IMR-90 (cell line): ENCODE data around the gene COL15A1. TPM values are rescaled to one million over a fixed set of nuclear protein-coding genes. Genes with fewer than 3 reads are reported as not detected.
A peak's percentile ranks its signal among the peaks of the same experiment; 100 is the strongest.

ENCODE experiments used
- ATAC-seq: fragments of 200-7000 bp; cut with Tn5 transposase; 2 replicates; pipeline ENCODE4 v1.9.1; 2020; ENCODE audit warnings: low read depth, mild to moderate bottlenecking, moderate library complexity
- BruUV-seq: library from RNA; stranded (reverse); fragments of 400-500 nt; replicated peaks from 2 replicates; lab custom pipeline; 2021; lab: Mats Ljungman, UMichigan
- CTCF ChIA-PET: fragments of 300-600 bp; formaldehyde crosslinking; extraction: SDS; loops from one replicate; lab custom pipeline; 2021; ENCODE audit warnings: antibody characterized with exemption; lab: Yijun Ruan, JAX
- POLR2A ChIA-PET: fragments of 300-600 bp; sonication (Branson Sonifier 250); formaldehyde crosslinking; loops from one replicate; lab custom pipeline; 2022; ENCODE audit warnings: antibody characterized with exemption; ENCODE audit not compliant: unreplicated experiment; lab: Charles Lee
- DNase-seq: peaks from one replicate; pipeline ENCODE4 v3.0.0; 2013
- H2AFZ ChIP-seq: replicated peaks from 2 replicates; pipeline ENCODE3; 2013; ENCODE audit warnings: low read length, mild to moderate bottlenecking; ENCODE audit not compliant: poor library complexity
- H2AK5ac ChIP-seq: 2 replicates; pipeline ENCODE4 v1.6.1; 2013; ENCODE audit warnings: low read depth, low read length, inconsistent platforms
- H2AK9ac ChIP-seq: replicated peaks from 2 replicates; pipeline ENCODE3; 2013; ENCODE audit warnings: mild to moderate bottlenecking, low read depth, low read length, moderate library complexity; ENCODE audit not compliant: poor library complexity
- H2BK120ac ChIP-seq: 2 replicates; pipeline ENCODE4 v1.6.1; 2013; ENCODE audit warnings: low read depth, low read length, inconsistent platforms
- H2BK15ac ChIP-seq: 3 replicates; pipeline ENCODE4 v1.6.1; 2013; ENCODE audit warnings: low read depth, low read length, inconsistent platforms
- H2BK20ac ChIP-seq: 2 replicates; pipeline ENCODE4 v1.6.1; 2013; ENCODE audit warnings: low read depth, mild to moderate bottlenecking, inconsistent platforms, low read length, moderate library complexity
- H2BK5ac ChIP-seq: 2 replicates; pipeline ENCODE4 v1.6.1; 2013; ENCODE audit warnings: mild to moderate bottlenecking, low read depth, low read length, inconsistent platforms; ENCODE audit not compliant: poor library complexity, severe bottlenecking
- H3K14ac ChIP-seq: replicated peaks from 2 replicates; pipeline ENCODE4 v1.6.1; 2013; ENCODE audit warnings: low read depth, low read length, inconsistent platforms
- H3K18ac ChIP-seq: 2 replicates; pipeline ENCODE4 v1.6.1; 2013; ENCODE audit warnings: low read depth, low read length, control low read depth
- H3K23ac ChIP-seq: 2 replicates; pipeline ENCODE4 v1.6.1; 2013; ENCODE audit warnings: low read depth, low read length, inconsistent platforms
- H3K27ac ChIP-seq: 2 replicates; pipeline ENCODE4 v1.5.1; 2013; ENCODE audit warnings: mild to moderate bottlenecking, control low read depth, low read length; ENCODE audit not compliant: insufficient read depth
- H3K27me3 ChIP-seq: 2 replicates; pipeline ENCODE4 v1.6.1; 2013; ENCODE audit warnings: low read length; ENCODE audit not compliant: control insufficient read depth, insufficient read depth
- H3K36me3 ChIP-seq: 2 replicates; pipeline ENCODE4 v1.6.1; 2013; ENCODE audit warnings: low read length, mixed read lengths; ENCODE audit not compliant: control insufficient read depth, insufficient read depth
- H3K4ac ChIP-seq: 2 replicates; pipeline ENCODE4 v1.6.1; 2013; ENCODE audit warnings: low read depth, low read length, inconsistent platforms
- H3K4me1 ChIP-seq: 2 replicates; pipeline ENCODE4 v1.6.1; 2013; ENCODE audit warnings: low read length, mixed read lengths; ENCODE audit not compliant: control insufficient read depth, insufficient read depth
- H3K4me2 ChIP-seq: 2 replicates; pipeline ENCODE4 v1.6.1; 2013; ENCODE audit warnings: low read depth, mild to moderate bottlenecking, control low read depth, low read length, moderate library complexity
- H3K4me3 ChIP-seq: 2 replicates; pipeline ENCODE4 v1.5.1; 2013; ENCODE audit warnings: low read depth, mild to moderate bottlenecking, control low read depth, low read length, moderate library complexity; ENCODE audit not compliant: insufficient read depth
- H3K56ac ChIP-seq: 2 replicates; pipeline ENCODE4 v1.6.1; 2013; ENCODE audit warnings: low read length, inconsistent platforms; ENCODE audit not compliant: insufficient read depth; ENCODE audit errors: extremely low read depth
- H3K79me1 ChIP-seq, 2 experiments: 2 replicates each; pipeline ENCODE4 v1.6.1; 2013; ENCODE audit warnings: low read length in 2 of 2, inconsistent platforms in 1 of 2, low read depth in 1 of 2
- H3K9ac ChIP-seq: 2 replicates; pipeline ENCODE4 v1.6.1; 2013; ENCODE audit warnings: low read depth, low read length, control low read depth
- H3K9me1 ChIP-seq: 2 replicates; pipeline ENCODE4 v1.6.1; 2013; ENCODE audit warnings: low read length, inconsistent platforms; ENCODE audit not compliant: insufficient read depth
- H3K9me3 ChIP-seq: 2 replicates; pipeline ENCODE4 v1.6.1; 2013; ENCODE audit warnings: low read length; ENCODE audit not compliant: control insufficient read depth, insufficient read depth
- H4K20me1 ChIP-seq: 2 replicates; pipeline ENCODE4 v1.6.1; 2013; ENCODE audit warnings: low read length, inconsistent platforms; ENCODE audit not compliant: insufficient read depth
- H4K5ac ChIP-seq: 2 replicates; pipeline ENCODE4 v1.6.1; 2013; ENCODE audit warnings: mild to moderate bottlenecking, low read depth, low read length, control low read depth
- H4K8ac ChIP-seq, 2 experiments: 2 replicates each; pipeline ENCODE4 v1.6.1; 2013; ENCODE audit warnings: low read depth in 2 of 2, low read length in 2 of 2, control low read depth in 1 of 2, inconsistent platforms in 1 of 2
- H4K91ac ChIP-seq: 2 replicates; pipeline ENCODE4 v1.6.1; 2013; ENCODE audit warnings: low read depth, low read length, inconsistent platforms; ENCODE audit not compliant: insufficient read depth
- BHLHE40 ChIP-seq: fragments of 150-350 bp; IDR thresholded peaks from 2 replicates; pipeline ENCODE4 v1.6.1; 2016; ENCODE audit warnings: mild to moderate bottlenecking, low read depth, low read length
- CEBPB ChIP-seq: IDR thresholded peaks from 2 replicates; pipeline ENCODE4 v1.6.1; 2012; ENCODE audit warnings: low read depth, low read length, improper control_type of control experiment
- CHD1 ChIP-seq: IDR thresholded peaks from 2 replicates; pipeline ENCODE4 v1.6.1; 2012; ENCODE audit warnings: low read depth, low read length, improper control_type of control experiment
- FOS ChIP-seq: fragments of 150-350 bp; IDR thresholded peaks from 2 replicates; pipeline ENCODE4 v1.6.1; 2016; ENCODE audit warnings: low read depth, low read length
- MAFK ChIP-seq: IDR thresholded peaks from 2 replicates; pipeline ENCODE4 v1.6.1; 2012; ENCODE audit warnings: low read depth, low read length, improper control_type of control experiment
- MAZ ChIP-seq: IDR thresholded peaks from 2 replicates; pipeline ENCODE4 v1.6.1; 2012; ENCODE audit warnings: low read depth, mild to moderate bottlenecking, low read length, improper control_type of control experiment, moderate library complexity, borderline replicate concordance
- RAD21 ChIP-seq: IDR thresholded peaks from 2 replicates; pipeline ENCODE4 v1.6.1; 2012; ENCODE audit warnings: low read length, improper control_type of control experiment
- RCOR1 ChIP-seq: IDR thresholded peaks from 2 replicates; pipeline ENCODE4 v1.6.1; 2012; ENCODE audit warnings: mild to moderate bottlenecking, low read length, improper control_type of control experiment; ENCODE audit not compliant: insufficient replicate concordance
- RFX5 ChIP-seq: IDR thresholded peaks from 2 replicates; pipeline ENCODE4 v1.8.0; 2012; ENCODE audit warnings: low read depth, mild to moderate bottlenecking, low read length, moderate library complexity
- SMC3 ChIP-seq: fragments of 150-350 bp; IDR thresholded peaks from 2 replicates; pipeline ENCODE4 v1.6.1; 2016; ENCODE audit warnings: low read depth, mild to moderate bottlenecking, antibody characterized with exemption, low read length, moderate library complexity
- WGBS, 2 experiments: methylation state at CpG; one replicate each; pipeline versions ENCODE4 v1.1.5 to v1.1.7; 2013; ENCODE audit warnings: missing lambda C conversion rate in 2 of 2; ENCODE audit not compliant: insufficient read length in 1 of 2; ENCODE audit errors: extremely low coverage in 2 of 2; 5-methylcytosine and 5-hydroxymethylcytosine counted together
- dilution Hi-C: fragments of 300-500 bp; cut with HindIII; formaldehyde crosslinking; loops from one replicate; pipeline ENCODE4 v1.14.3; 2018; ENCODE audit warnings: low sequenced_read_pairs; ENCODE audit not compliant: unreplicated experiment
- in situ Hi-C: fragments of 300-500 bp; cut with MboI; formaldehyde crosslinking; loops from 3 replicates; pipeline ENCODE4 v1.14.3; 2019; ENCODE audit warnings: low sequenced_read_pairs, inconsistent platforms, mixed read lengths
- intact Hi-C: fragments of 100-400 bp; cut with micrococcal nuclease; formaldehyde crosslinking; loops from 2 replicates; pipeline ENCODE4 v1.10.0; 2022
- polyA plus RNA-seq, 3 experiments: library from polyadenylated mRNA; depleted of rRNA; stranded (reverse); fragments of >200 nt; gene quantifications; 2 replicates each; pipeline ENCODE4 v1.2.3, GENCODE V29; 2012; ENCODE audit warnings: low replicate concordance in 1 of 3
- total RNA-seq: library from RNA; depleted of rRNA; stranded (reverse); fragments of >200 nt; gene quantifications from 2 replicates; pipeline ENCODE4 v1.2.3, GENCODE V29; 2012
- TF ChIP-seq, protein P1 (sequence below): conservative IDR thresholded peaks from 2 replicates; pipeline ENCODE4 v1.5.1; 2012; ENCODE audit warnings: mild to moderate bottlenecking, low read depth, low read length, improper control_type of control experiment
- TF ChIP-seq, protein P2 (sequence below): fragments of 150-350 bp; IDR thresholded peaks from 2 replicates; pipeline ENCODE4 v1.6.1; 2016; ENCODE audit warnings: low read depth, mild to moderate bottlenecking, low read length, moderate library complexity, borderline replicate concordance
- TF ChIP-seq, protein P3 (sequence below): fragments of 150-350 bp; IDR thresholded peaks from 2 replicates; pipeline ENCODE4 v1.6.1; 2017; ENCODE audit warnings: mild to moderate bottlenecking, antibody characterized with exemption, low read length, low read depth

Gene COL15A1
- total and polyA plus RNA-seq, 2 of the 4 experiments (the other 2 are of a cell fraction) = 2.2 to 3.7 TPM

DNA sequence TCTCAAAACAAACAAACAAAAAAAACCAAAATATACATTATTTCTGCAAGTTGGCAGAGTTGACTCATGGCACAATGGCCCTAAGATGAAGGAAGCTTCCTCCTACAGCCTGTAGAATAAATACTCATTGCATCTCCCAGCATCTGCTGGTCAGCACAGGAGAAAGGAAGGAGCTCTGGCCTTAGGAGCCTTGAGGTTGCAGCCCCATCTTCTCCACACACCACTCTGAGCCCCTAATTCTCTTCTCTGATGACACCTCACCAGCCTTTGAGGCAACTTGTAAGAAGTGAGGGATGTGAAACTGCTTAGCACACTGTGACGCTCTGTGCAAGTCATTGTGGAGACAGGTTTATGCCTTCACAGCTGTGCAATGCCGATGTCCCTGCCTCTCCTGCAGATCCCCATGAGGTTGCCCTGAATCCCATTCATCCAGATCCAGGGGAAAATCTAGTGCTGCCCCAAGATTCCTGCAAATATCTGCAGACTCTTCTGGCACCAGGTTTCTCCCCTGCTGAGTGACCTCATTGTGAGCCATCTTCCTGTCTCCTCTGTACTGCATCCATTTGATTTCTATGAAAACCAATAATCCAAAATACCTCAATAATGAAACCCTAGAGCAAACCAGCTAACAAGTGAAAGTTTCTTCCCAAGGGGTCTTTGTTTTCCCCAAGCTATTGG lies 95.9 kb downstream of the COL15A1 start:
- peak overlapping the region; percentile 87 for H3K18ac ChIP-seq
- H2AK5ac ChIP-seq = peak overlapping the region; percentile 98
- no peaks in the 10 kb centered on the region for H3K27me3 ChIP-seq
- H2BK5ac ChIP-seq = peak overlapping the region; percentile 96
- H3K36me3 ChIP-seq = peaks cover 35% of the 10 kb centered on the region; the same call in 1 of the 2 replicates
- TF ChIP-seq CHD1 = no peak
- TF ChIP-seq, protein P1, sequence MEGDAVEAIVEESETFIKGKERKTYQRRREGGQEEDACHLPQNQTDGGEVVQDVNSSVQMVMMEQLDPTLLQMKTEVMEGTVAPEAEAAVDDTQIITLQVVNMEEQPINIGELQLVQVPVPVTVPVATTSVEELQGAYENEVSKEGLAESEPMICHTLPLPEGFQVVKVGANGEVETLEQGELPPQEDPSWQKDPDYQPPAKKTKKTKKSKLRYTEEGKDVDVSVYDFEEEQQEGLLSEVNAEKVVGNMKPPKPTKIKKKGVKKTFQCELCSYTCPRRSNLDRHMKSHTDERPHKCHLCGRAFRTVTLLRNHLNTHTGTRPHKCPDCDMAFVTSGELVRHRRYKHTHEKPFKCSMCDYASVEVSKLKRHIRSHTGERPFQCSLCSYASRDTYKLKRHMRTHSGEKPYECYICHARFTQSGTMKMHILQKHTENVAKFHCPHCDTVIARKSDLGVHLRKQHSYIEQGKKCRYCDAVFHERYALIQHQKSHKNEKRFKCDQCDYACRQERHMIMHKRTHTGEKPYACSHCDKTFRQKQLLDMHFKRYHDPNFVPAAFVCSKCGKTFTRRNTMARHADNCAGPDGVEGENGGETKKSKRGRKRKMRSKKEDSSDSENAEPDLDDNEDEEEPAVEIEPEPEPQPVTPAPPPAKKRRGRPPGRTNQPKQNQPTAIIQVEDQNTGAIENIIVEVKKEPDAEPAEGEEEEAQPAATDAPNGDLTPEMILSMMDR = no peak
- TF ChIP-seq MAZ = no peak
- TF ChIP-seq FOS = no peak
- no peak for TF ChIP-seq BHLHE40
- TF ChIP-seq, protein P2, sequence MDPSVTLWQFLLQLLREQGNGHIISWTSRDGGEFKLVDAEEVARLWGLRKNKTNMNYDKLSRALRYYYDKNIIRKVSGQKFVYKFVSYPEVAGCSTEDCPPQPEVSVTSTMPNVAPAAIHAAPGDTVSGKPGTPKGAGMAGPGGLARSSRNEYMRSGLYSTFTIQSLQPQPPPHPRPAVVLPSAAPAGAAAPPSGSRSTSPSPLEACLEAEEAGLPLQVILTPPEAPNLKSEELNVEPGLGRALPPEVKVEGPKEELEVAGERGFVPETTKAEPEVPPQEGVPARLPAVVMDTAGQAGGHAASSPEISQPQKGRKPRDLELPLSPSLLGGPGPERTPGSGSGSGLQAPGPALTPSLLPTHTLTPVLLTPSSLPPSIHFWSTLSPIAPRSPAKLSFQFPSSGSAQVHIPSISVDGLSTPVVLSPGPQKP = no peak
- TF ChIP-seq, protein P3, sequence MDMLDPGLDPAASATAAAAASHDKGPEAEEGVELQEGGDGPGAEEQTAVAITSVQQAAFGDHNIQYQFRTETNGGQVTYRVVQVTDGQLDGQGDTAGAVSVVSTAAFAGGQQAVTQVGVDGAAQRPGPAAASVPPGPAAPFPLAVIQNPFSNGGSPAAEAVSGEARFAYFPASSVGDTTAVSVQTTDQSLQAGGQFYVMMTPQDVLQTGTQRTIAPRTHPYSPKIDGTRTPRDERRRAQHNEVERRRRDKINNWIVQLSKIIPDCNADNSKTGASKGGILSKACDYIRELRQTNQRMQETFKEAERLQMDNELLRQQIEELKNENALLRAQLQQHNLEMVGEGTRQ = no peak
- TF ChIP-seq RCOR1 = no peak
- no peak for TF ChIP-seq CEBPB
- no peak for TF ChIP-seq MAFK
- no peak for TF ChIP-seq RAD21
- TF ChIP-seq SMC3 = no peak
- TF ChIP-seq RFX5 = no peak
- no peak overlapping the region for H2AFZ ChIP-seq
- H3K27ac ChIP-seq = peak overlapping the region; percentile 97
- H3K4me2 ChIP-seq = no peak overlapping the region
- peak overlapping the region; percentile 97 for H2BK20ac ChIP-seq
- in situ Hi-C loops (no loop called here), intact Hi-C loops (no loop called here), dilution Hi-C loops (no loop called here)
- DNase-seq = peak; percentile 51
- no peak overlapping the region for H2AK9ac ChIP-seq
- peak overlapping the region; percentile 98 for H3K4ac ChIP-seq
- peak overlapping the region; percentile 75 to 89 for H4K8ac ChIP-seq
- peak overlapping the region; percentile 93 for H4K91ac ChIP-seq
- no peak overlapping the region for H3K4me3 ChIP-seq
- H4K20me1 ChIP-seq = 0 out of 2 replicates have a peak, but pooled peaks cover 3% of the 10 kb centered on the region
- POLR2A ChIA-PET = no interaction called here
- peaks cover 24% of the 10 kb centered on the region for H3K4me1 ChIP-seq
- H4K5ac ChIP-seq = peak overlapping the region; percentile 90
- peaks cover 24% of the 10 kb centered on the region for H3K9me1 ChIP-seq
- H3K14ac ChIP-seq = peak overlapping the region; percentile 84
- H2BK15ac ChIP-seq = peak overlapping the region; percentile 62; the same call in 2 of the 3 replicates
- CTCF ChIA-PET = no interaction called here
- peaks cover 12% of the 10 kb centered on the region for H3K9me3 ChIP-seq
- BruUV-seq = no TSS peak
- peak overlapping the region; percentile 27; the same call in 1 of the 2 replicates for H3K56ac ChIP-seq
- WGBS, 2 experiments = 94% methylated on average over 2 of the region's 2 CpGs; no CpG with 5 or more reads in 1 of the 2 experiments
- peak overlapping the region; percentile 97 for H2BK120ac ChIP-seq
- H3K23ac ChIP-seq = peak overlapping the region; percentile 61
- peak; percentile 18; the same call in 1 of the 2 replicates for ATAC-seq
- H3K9ac ChIP-seq = peak overlapping the region; percentile 25
- peaks cover 0 to 10% of the 10 kb centered on the region in 2 experiments; a peak in 1 of 4 replicates for H3K79me1 ChIP-seq
